Heart right ventricle (tissue), 16 donors: ENCODE data around the gene ATN1. TPM values are rescaled to one million over a fixed set of nuclear protein-coding genes. Genes with fewer than 3 reads are reported as not detected.

Experiments used
- ATAC-seq, 8 donors: fragments of 200-7000 bp; cut with Tn5 transposase; one replicate each; pipeline ENCODE4 v1.9.1; 2020; ENCODE audit warnings: mild to moderate bottlenecking in 8 of 8, moderate library complexity in 8 of 8, moderate number of reproducible peaks in 1 of 8
- DNase-seq, 2 donors: peaks; one replicate each; pipeline ENCODE4 v3.0.0-alpha.2; 2020
- H3K27ac ChIP-seq, 10 donors: fragments of 200-600 bp; sonication (generic) in 2 of 10; one replicate each; pipeline versions ENCODE4 v1.5.0 to v1.8.0; 2020 to 2022; ENCODE audit warnings: mild to moderate bottlenecking in 3 of 10
- H3K27me3 ChIP-seq, 7 donors: fragments of 200-600 bp; one replicate each; pipeline ENCODE4 v1.8.0; 2021 to 2022; ENCODE audit warnings: mild to moderate bottlenecking in 2 of 7
- H3K36me3 ChIP-seq, 9 donors: fragments of 200-600 bp; sonication (generic) in 1 of 9; one replicate each; pipeline versions ENCODE4 v1.5.0 to v1.8.0; 2020 to 2022; ENCODE audit warnings: mild to moderate bottlenecking in 2 of 9
- H3K4me1 ChIP-seq, 9 donors: fragments of 200-600 bp; sonication (generic) in 1 of 9; one replicate each; pipeline versions ENCODE4 v1.5.0 to v1.8.0; 2020 to 2022; ENCODE audit warnings: mild to moderate bottlenecking in 4 of 9
- H3K4me3 ChIP-seq, 10 donors: fragments of 200-600 bp; sonication (generic) in 2 of 10; one replicate each; pipeline versions ENCODE4 v1.5.0 to v1.8.0; 2020 to 2022; ENCODE audit warnings: mild to moderate bottlenecking in 7 of 10, moderate library complexity in 2 of 10
- H3K9me3 ChIP-seq, 11 donors: fragments of 200-600 bp in 10 of 11; sonication (generic) in 2 of 11; one replicate each; pipeline versions ENCODE4 v1.5.0 to v1.8.0; 2013 to 2022; ENCODE audit warnings: mild to moderate bottlenecking in 2 of 11, control low read depth in 1 of 11, moderate library complexity in 1 of 11
- CTCF ChIP-seq, 9 donors: fragments of 200-600 bp; sonication (generic) in 2 of 9; IDR thresholded peaks; one replicate each; pipeline versions ENCODE4 v1.5.0 to v1.8.0; 2021 to 2022; ENCODE audit warnings: antibody characterized with exemption in 9 of 9, mild to moderate bottlenecking in 5 of 9, moderate library complexity in 1 of 9
- WGBS, 2 donors: extraction: QIAGEN DNeasy Blood & Tissue Kit; methylation state at CpG; one replicate each; pipeline ENCODE4 v1.1.7; 2013; ENCODE audit warnings: inconsistent platforms in 1 of 2; 5-methylcytosine and 5-hydroxymethylcytosine counted together
- intact Hi-C, 10 donors: fragments of 100-400 bp; cut with DNase I; formaldehyde crosslinking; loops; one replicate each; pipeline versions ENCODE4 v1.11.1 to v1.14.2; 2022
- polyA plus RNA-seq, 2 donors: library from polyadenylated mRNA; stranded (reverse); fragments of 200-250 nt; gene quantifications; one replicate each; pipeline ENCODE4 v1.2.3, GENCODE V29; 2013
- total RNA-seq, 10 donors: library from RNA; stranded (reverse); fragmentation: NEBNext Ultra II Directional in 3 of 10; extraction: Animal tissue kit (Norgen Biotek cat#: 25700) in 3 of 10; gene quantifications; one replicate each; pipeline versions ENCODE4 v1.2.1 to v1.2.4, GENCODE V29; 2021 to 2023
- donor health status: Arrhythmogenic right ventricular cardiomyopathy.
- donor health status: ischemic (EF 13 %, LVEDD 7.1; RV severe dilation, severe dysfunction).
- donor health status: healthy with polysubstance abuse.
- donor health status: DM: no; HTN: yes; CAD: no.
- donor health status: DM: no; HTN: no; CAD: no.
- donor health status: ischemic (EF 25% LVEDD 6.9; RV normal size, moderate dysfunction).
- donor health status: ischemic (EF 25% LVEDD 5.7; RV mildly dilated, moderate dysfunction).
- donor health status: healthy.
- donor health status: DM: yes; HTN: yes; CAD: no.
- donor health status: Ischemic cardiomyopathy.
- donor health status: ischemic (EF 35%, LVEDD 5.7; RV mildly dilated, moderate dysfunction).
- donor health status: nonischemic (EF 11% LVEDD 7.7; RV severe dilation, severe dysfunction).
- donor health status: DM: yes; HTN: yes; CAD: no.
- donor health status: PGD.
- donor health status: ischemic (EF 29% LVEDD 5.4; RV normal size, mild dysfunction).
- donor health status: nonischemic (EF 23%, LVEDD 6.1; RV moderate dilation, normal function).

The ATN1 gene
- total and polyA plus RNA-seq, 12 donors = 48.7 to 96.7 (median 65.8) TPM

GRCh38 chr12:6948873-6949594 lies 21.3 kb downstream of the ATN1 start:
- H3K27ac ChIP-seq = peak overlapping the region in 1 of 10 donors; percentile 69
- H3K9me3 ChIP-seq = no peaks in the 10 kb centered on the region
- WGBS, 2 donors = 87 to 92% methylated on average over 15 of the region's 15 CpGs
- no peaks in the 10 kb centered on the region for H3K27me3 ChIP-seq
- intact Hi-C loops = loop anchor here in 7 of 10 donors (5.0 to 10.0 kb wide), 8 partner anchors 84 to 166 kb away; partner anchors contain the start of genes C1R (in 3 of the 7), C1RL (in 1 of the 7) and TPI1 (in 1 of the 7)
- H3K4me1 ChIP-seq = peaks cover 18 to 82% (median 32%) of the 10 kb centered on the region in 9 donors
- H3K4me3 ChIP-seq = no peak overlapping the region
- peaks cover 0 to 24% (median 7%) of the 10 kb centered on the region in 9 donors for H3K36me3 ChIP-seq
- DNase-seq = peak in 1 of 2 donors; percentile 9
- peak in 1 of 9 donors; percentile 18 for TF ChIP-seq CTCF (IDR thresholded peaks at IDR 0.05)
- ATAC-seq = no peak

GRCh38 chr12:6950401-6950801 lies 22.6 kb downstream of the ATN1 start:
- Histone ChIP-seq H3K4me1 (peaks cover 12 to 82% (median 27%) of the 10 kb centered on the region in 9 donors), H3K27ac (peak overlapping the region in 2 of 10 donors; percentile 21 to 98), H3K9me3 (no peaks in the 10 kb centered on the region), H3K4me3 (peak overlapping the region in 1 of 10 donors; percentile 80), H3K36me3 (peaks cover 0 to 32% (median 7%) of the 10 kb centered on the region in 9 donors), H3K27me3 (no peaks in the 10 kb centered on the region)
- DNase-seq (no peak), ATAC-seq (no peak)
- TF ChIP-seq CTCF (IDR thresholded peaks at IDR 0.05) = peak in 1 of 9 donors; percentile 37
- WGBS, 2 donors = 79 to 86% methylated on average over 1 of the region's 1 CpG
- intact Hi-C loops = loop anchor here in 1 of 10 donors (10.0 kb wide), 1 partner anchor 164 kb away; no protein-coding TSS in a partner anchor

- H3K27ac ChIP-seq = peak within 1 kb of the TSS in 7 of 10 donors; percentile 18 to 98 (median 75)
- no peaks in the 10 kb centered on the region for H3K9me3 ChIP-seq
- peak within 1 kb of the TSS in 9 of 10 donors; percentile 8 to 80 (median 37) for H3K4me3 ChIP-seq
- TF ChIP-seq CTCF (IDR thresholded peaks at IDR 0.05) = no peak
- peaks cover 6 to 82% (median 21%) of the 10 kb centered on the region in 9 donors for H3K4me1 ChIP-seq
- WGBS, 2 donors = 71 to 77% methylated on average over 25 of the region's 25 CpGs
- intact Hi-C loops = loop anchor here in 1 of 10 donors (10.0 kb wide), 1 partner anchor 164 kb away; no protein-coding TSS in a partner anchor
- H3K27me3 ChIP-seq = no peaks in the 10 kb centered on the region
- H3K36me3 ChIP-seq = peaks cover 0 to 32% (median under 1%) of the 10 kb centered on the region in 9 donors
- peak in 1 of 2 donors; percentile 70 for DNase-seq
- ATAC-seq = peak; percentile 6 to 43 (median 29)
Observed at GRCh38 chr12:6950811-6951540, 23.2 kb downstream of the ATN1 start, which contains the start of gene PTPN6. Gene PTPN6 (plus strand): TSS chr12:6951356. CDS start chr12:6951513, 157 bp downstream.
